ENCODE data around the gene LCLAT1.

GRCh38 chr2:30649278-30649677 lies 202.2 kb downstream of the LCLAT1 start:
- TF ChIP-seq SUZ12 (IDR thresholded peaks at IDR 0.05; ENCODE audit: extremely low read depth, insufficient read depth, insufficient read length) (no peak), ZNF274 (IDR thresholded peaks at IDR 0.05; ENCODE audit: low read depth, low read length) (no peak)
